HG03025 (cell line): ENCODE measurements around the gene C12orf57.

Source experiments
- ATAC-seq: cut with Tn5 transposase; IDR thresholded peaks from one replicate; pipeline ENCODE4 v1.9.1; 2021; ENCODE audit warnings: mild to moderate bottlenecking, moderate library complexity; ENCODE audit not compliant: unreplicated experiment, low FRiP score

The C12orf57 gene

GRCh38 chr12:6952121-6952862, 8.5 kb downstream of the C12orf57 start:
- ATAC-seq: no peak

DNA sequence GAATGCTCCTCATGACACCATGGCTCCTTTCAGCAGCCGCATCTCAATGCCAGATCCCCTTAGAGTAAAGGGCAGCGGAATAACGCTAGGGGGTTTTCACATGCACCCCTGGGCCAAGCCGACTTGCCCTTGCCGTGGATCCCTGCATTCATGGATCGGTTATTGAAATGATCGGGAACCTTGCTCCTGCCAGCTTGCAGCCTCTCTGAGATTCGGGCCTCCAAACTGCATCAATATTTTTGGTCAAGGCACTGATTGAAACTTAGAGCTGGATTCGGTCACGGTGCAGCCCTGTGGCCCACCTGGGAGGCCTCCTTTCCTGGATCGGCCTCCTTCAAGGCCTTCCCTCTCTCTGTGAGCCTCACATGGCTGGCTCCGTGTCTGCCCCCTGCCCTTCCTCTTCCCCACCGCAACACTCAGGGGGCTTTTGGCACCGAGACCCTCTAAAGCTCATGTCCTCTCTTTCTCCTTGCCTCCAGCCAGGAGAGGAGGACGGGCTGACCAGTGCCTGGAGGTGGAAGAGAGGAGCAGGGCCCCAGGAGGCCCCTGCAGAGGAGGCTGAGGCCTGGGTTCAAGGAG, 9.1 kb downstream of the C12orf57 start:
- peak; percentile 0 for ATAC-seq

DNA sequence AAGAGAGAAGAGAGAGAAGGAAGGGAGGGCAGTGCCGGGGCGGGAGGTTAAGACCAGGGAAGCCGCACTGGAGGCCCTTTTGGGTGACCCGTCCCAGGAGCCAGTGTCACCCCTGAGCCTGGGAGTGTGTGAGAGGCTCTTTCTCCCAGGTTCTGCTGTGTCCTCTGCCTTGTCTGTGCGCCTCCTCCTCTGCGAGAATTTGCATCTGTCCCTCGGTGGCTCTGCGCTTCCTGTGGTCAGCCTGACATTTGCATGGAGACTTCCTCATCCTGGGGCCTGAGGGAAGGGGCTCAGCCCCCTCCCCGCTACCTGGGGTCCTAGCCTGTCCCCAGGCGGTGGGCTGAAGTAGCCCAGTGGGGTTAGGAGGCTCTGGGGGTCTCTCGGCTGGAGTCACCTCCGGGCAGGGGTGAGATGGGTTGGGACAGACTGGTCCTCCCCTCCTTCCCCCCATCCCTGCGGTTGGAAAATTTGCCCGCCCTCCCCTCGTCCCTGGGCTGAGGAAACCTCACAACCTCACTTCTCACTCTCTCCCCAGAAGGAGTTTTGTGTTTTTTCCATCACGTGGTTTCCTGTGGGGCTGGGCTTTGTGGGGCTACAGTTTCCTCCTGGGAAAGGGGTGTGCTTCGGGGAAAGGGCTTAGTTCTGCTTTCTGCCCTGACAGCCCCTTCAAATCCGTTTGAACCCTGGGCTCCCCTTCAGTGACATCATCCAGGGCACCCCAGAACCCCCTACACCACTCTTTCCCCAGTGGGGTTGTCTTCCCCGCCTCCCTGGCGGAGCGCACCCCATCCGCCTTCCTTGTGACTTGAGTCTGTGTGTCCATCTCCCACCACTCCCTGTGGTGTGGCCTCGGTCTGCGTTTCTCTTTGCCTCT, 9.9 kb downstream of the C12orf57 start:
- ATAC-seq: peak; percentile 47

- ATAC-seq: no peak
These were observed 10.7 kb downstream of the C12orf57 start for GRCh38 chr12:6954316-6955107.

DNA sequence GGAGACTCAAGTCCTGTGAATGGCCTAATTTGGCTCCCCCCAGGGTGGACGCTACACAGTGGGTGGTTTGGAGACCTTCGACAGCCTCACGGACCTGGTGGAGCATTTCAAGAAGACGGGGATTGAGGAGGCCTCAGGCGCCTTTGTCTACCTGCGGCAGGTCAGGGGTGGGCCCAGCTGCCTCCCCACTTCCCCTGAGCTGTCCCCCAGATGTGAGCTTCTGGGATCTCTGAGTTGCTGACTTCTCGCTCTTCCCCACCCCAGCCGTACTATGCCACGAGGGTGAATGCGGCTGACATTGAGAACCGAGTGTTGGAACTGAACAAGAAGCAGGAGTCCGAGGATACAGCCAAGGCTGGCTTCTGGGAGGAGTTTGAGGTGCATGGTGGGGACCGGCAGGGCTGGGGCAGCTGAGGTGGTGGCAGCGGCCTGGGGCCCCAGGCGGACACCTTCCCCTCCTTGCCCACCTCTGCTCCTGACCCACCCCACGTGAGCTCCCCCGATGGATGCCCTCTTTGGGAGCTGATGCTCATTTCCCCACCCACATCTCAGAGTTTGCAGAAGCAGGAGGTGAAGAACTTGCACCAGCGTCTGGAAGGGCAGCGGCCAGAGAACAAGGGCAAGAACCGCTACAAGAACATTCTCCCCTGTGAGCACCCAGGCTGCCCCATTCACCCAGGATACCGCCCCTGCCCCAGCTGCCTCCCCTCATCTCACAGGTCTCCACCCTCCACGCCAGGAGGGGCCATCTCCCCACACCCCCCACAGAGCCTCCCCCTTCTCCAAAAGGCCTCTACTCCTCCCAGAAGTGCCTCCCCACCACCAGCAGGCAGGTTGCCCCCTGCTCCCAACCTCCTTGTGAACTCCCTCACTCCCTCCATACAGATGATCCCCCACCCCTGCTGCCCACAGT, 11.5 kb downstream of the C12orf57 start:
- ATAC-seq: no peak

DNA sequence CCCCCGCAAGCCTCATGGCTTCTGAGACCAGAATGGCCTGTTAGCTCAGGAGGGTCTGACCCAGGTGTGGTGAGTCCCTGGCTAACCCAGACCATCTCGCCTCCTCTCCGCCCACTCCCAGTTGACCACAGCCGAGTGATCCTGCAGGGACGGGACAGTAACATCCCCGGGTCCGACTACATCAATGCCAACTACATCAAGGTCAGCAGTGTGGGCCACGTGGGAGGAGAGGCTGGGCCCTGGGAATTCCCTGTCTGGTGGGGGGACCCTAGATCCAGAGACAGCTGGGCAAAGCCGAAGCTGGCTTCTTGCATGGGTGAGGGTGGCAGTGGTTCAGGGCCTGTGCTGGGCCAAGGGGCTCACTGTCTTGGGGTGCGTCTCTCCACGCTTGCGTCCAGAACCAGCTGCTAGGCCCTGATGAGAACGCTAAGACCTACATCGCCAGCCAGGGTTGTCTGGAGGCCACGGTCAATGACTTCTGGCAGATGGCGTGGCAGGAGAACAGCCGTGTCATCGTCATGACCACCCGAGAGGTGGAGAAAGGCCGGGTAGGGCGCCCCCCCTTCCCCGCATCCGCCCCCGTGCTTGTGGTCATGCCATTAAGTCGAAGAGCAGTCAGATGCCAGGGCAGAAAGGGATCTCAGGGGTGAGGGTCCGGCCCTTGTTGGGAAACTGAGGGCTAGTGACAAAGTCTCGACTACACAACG, 12.4 kb downstream of the C12orf57 start:
- ATAC-seq: no peak

- ATAC-seq: no peak
These were observed 13.4 kb downstream of the C12orf57 start for GRCh38 chr12:6957151-6957701.

GRCh38 chr12:6957741-6958608, 14.2 kb downstream of the C12orf57 start:
- ATAC-seq: no peak

- no peak for ATAC-seq
These were observed 14.8 kb downstream of the C12orf57 start for GRCh38 chr12:6958609-6959057.

GRCh38 chr12:6959058-6959804, 15.4 kb downstream of the C12orf57 start:
- ATAC-seq: peak; percentile 40

DNA sequence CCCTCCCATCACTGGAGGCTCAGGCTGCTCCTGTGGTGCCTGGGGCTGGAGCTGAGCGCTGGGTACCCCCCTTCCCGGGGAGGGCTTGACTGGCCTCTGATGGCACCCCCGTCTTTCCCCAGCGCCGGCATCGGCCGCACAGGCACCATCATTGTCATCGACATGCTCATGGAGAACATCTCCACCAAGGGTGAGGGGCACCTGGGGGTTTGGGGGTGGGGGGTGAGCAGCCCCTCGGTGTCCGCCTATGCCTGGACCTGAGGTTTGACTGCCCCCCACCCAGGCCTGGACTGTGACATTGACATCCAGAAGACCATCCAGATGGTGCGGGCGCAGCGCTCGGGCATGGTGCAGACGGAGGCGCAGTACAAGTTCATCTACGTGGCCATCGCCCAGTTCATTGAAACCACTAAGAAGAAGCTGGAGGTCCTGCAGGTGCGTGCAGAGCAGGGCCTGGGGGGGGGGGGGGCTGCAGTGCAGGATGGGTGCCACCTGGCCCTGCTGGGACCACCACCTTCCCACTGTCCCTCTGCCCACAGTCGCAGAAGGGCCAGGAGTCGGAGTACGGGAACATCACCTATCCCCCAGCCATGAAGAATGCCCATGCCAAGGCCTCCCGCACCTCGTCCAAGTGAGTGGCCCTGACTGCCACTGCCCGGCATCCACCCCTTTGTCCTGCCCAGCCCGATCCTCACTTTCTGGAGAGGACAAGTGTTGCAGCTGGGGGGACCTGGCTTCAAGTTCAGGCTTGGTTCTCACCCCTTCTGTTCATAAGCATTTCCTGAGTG, 16.2 kb downstream of the C12orf57 start:
- ATAC-seq: no peak

DNA sequence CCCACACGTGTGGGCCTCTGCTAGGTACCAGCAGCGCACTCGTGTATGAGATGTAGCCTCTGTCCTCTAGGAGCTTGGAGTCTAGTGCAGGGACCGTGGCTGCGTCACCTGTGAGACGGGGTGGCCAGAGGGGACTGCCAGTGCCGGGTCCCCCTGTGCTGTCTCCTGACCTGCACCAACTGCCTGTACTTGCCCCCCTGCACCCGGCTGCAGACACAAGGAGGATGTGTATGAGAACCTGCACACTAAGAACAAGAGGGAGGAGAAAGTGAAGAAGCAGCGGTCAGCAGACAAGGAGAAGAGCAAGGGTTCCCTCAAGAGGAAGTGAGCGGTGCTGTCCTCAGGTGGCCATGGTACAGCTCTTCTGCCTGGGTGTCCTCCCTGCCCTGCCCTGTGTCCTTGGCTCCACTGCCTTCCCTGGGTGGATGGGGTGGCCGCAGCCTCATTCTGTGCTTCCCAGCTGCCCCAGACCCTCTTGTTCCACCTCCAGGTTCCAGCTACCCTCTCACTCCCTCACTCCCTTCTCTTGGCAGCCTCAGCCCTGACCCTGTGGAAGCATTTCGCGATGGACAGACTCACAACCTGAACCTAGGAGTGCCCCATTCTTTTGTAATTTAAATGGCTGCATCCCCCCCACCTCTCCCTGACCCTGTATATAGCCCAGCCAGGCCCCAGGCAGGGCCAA, 16.9 kb downstream of the C12orf57 start:
- no peak for ATAC-seq

DNA sequence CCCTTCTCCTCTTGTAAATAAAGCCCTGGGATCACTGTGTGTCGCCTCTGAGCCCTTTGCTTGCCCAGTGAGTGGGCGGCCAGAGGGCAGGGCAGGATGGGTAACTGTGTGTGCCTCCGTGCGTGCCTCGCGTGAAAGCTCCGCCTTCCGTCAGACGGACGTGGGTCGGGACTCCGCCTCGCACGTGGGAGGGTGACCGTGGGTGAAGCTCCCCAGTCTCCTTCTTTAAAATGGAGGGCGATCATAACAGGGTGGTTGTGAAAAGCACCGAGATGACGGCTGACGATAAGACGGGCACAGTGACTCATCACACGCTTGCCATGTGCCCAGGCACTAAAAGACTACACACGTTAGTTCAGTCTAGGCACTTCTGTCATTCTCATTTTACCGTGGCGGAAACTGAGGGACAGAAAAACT, 17.5 kb downstream of the C12orf57 start:
- ATAC-seq: no peak

- ATAC-seq: no peak
These were observed 18.0 kb downstream of the C12orf57 start for GRCh38 chr12:6961695-6962284.
